Measurements from ENCODE around the gene UBA52.

DNA sequence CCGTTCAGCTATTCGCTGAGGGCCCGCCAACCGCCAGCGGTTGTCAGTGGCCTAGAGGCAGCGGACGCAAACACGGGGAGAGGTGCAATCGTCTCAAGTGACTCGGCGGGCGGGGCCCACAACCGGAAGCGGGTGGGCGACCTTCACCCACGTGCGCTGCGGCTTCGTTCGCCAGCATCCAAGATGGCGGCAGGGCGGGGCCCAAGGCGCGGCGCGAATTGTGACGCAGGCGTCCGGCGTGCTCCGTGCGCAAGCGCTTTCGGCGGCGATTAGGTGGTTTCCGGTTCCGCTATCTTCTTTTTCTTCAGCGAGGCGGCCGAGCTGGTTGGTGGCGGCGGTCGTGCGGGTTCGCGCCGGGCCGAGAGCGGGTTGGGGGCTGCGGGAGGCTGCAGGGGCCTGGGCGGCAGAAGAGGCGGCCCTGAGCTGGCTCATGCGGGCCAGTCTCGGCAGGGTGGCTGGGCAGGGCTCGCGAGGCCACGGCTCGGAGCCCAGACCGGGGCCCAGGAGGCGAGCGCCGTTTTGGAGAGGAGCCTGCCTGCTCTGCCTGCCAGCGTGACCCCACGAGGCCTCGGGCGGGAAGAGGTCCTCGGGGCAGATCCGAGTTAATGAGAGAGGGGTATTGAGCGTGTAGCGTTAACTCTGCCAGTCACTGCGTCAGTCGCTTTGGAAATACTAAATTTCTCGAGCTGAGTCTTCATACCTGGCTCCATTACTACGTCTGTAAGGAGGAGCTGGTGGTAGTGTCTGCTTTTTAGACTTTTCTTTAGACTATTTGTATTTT lies at the start of gene UBA52:
- TF ChIP-seq EZH2phosphoT487 (IDR thresholded peaks at IDR 0.05; ENCODE audit: low read depth, severe bottlenecking, unreplicated experiment) (no peak), EZH2 (IDR thresholded peaks at IDR 0.05; ENCODE audit: borderline replicate concordance) (no peak)
- TF ChIP-seq, protein P1, sequence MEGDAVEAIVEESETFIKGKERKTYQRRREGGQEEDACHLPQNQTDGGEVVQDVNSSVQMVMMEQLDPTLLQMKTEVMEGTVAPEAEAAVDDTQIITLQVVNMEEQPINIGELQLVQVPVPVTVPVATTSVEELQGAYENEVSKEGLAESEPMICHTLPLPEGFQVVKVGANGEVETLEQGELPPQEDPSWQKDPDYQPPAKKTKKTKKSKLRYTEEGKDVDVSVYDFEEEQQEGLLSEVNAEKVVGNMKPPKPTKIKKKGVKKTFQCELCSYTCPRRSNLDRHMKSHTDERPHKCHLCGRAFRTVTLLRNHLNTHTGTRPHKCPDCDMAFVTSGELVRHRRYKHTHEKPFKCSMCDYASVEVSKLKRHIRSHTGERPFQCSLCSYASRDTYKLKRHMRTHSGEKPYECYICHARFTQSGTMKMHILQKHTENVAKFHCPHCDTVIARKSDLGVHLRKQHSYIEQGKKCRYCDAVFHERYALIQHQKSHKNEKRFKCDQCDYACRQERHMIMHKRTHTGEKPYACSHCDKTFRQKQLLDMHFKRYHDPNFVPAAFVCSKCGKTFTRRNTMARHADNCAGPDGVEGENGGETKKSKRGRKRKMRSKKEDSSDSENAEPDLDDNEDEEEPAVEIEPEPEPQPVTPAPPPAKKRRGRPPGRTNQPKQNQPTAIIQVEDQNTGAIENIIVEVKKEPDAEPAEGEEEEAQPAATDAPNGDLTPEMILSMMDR (IDR thresholded peaks at IDR 0.05; ENCODE audit: poor library complexity) = no peak

Measured in hepatocyte (in vitro differentiated cells).